Heart left ventricle (tissue), 16 donors: ENCODE results near the gene TRAPPC5. TPM values are rescaled to one million over a fixed set of nuclear protein-coding genes. Genes with fewer than 3 reads are reported as not detected.

Source experiments
- ATAC-seq, 4 donors: fragments of 200-7000 bp; cut with Tn5 transposase; one replicate each; pipeline ENCODE4 v1.9.1; 2020 to 2022; ENCODE audit warnings: moderate library complexity in 4 of 4, mild to moderate bottlenecking in 3 of 4, moderate number of reproducible peaks in 1 of 4
- DNase-seq, 5 donors: peaks; one replicate each; pipeline ENCODE4 v3.0.0-alpha.2; 2020
- H3K27ac ChIP-seq, 12 donors: fragments of 200-600 bp; sonication (generic) in 4 of 12; one replicate each; pipeline versions ENCODE4 v1.5.0 to v1.8.0; 2016 to 2022; ENCODE audit warnings: mild to moderate bottlenecking in 2 of 12
- H3K27me3 ChIP-seq, 9 donors: fragments of 200-600 bp; sonication (generic) in 2 of 9; one replicate each; pipeline versions ENCODE4 v1.5.1 to v1.8.0; 2016 to 2022; ENCODE audit warnings: mild to moderate bottlenecking in 3 of 9
- H3K36me3 ChIP-seq, 9 donors: fragments of 200-600 bp; sonication (generic) in 2 of 9; one replicate each; pipeline versions ENCODE4 v1.5.0 to v1.8.0; 2018 to 2022; ENCODE audit warnings: mild to moderate bottlenecking in 2 of 9
- H3K4me1 ChIP-seq, 12 donors: fragments of 200-600 bp; sonication (generic) in 4 of 12; one replicate each; pipeline versions ENCODE4 v1.5.0 to v1.8.0; 2016 to 2022; ENCODE audit warnings: mild to moderate bottlenecking in 3 of 12
- H3K4me3 ChIP-seq, 12 donors: fragments of 200-600 bp; sonication (generic) in 4 of 12; one replicate each; pipeline versions ENCODE4 v1.5.0 to v1.8.0; 2017 to 2022; ENCODE audit warnings: mild to moderate bottlenecking in 9 of 12, moderate library complexity in 4 of 12
- H3K9me3 ChIP-seq, 12 donors: fragments of 200-600 bp; sonication (generic) in 4 of 12; one replicate each; pipeline versions ENCODE4 v1.5.0 to v1.8.0; 2016 to 2022; ENCODE audit warnings: mild to moderate bottlenecking in 1 of 12
- CTCF ChIP-seq, 12 donors: fragments of 200-600 bp; sonication (generic) in 4 of 12; IDR thresholded peaks; one replicate each; pipeline versions ENCODE4 v1.5.0 to v1.8.0; 2018 to 2022; ENCODE audit warnings: antibody characterized with exemption in 12 of 12, mild to moderate bottlenecking in 5 of 12
- POLR2A ChIP-seq, 2 donors: fragments of 450-650 bp; IDR thresholded peaks; one replicate each; pipeline ENCODE4 v1.6.1; 2017; ENCODE audit warnings: antibody characterized with exemption in 2 of 2, mild to moderate bottlenecking in 2 of 2, moderate library complexity in 2 of 2
- WGBS, 4 donors: extraction: QIAGEN DNeasy Blood & Tissue Kit in 2 of 4; methylation state at CpG; one replicate each; pipeline versions ENCODE4 v1.1.5 to v1.1.7; 2013 to 2018; 5-methylcytosine and 5-hydroxymethylcytosine counted together
- intact Hi-C, 10 donors: fragments of 100-400 bp; cut with DNase I; formaldehyde crosslinking; loops; one replicate each; pipeline versions ENCODE4 v1.11.1 to v1.14.2; 2022
- polyA plus RNA-seq, 2 donors: library from polyadenylated mRNA; stranded (reverse); fragments of 200-250 nt; gene quantifications; one replicate each; pipeline ENCODE4 v1.2.3, GENCODE V29; 2013
- total RNA-seq, 9 donors: library from RNA; depleted of rRNA in 2 of 9; stranded (reverse); fragments of >200 nt in 2 of 9; fragmentation: NEBNext Ultra II Directional in 3 of 9; extraction: Animal tissue kit (Norgen Biotek cat#: 25700) in 3 of 9; gene quantifications; one replicate each; pipeline versions ENCODE4 v1.1.0 to v1.2.4, GENCODE V29; 2016 to 2023
- donor health status: ischemic (EF 13 %, LVEDD 7.1; RV severe dilation, severe dysfunction).
- donor health status: healthy with polysubstance abuse.
- donor health status: DM: no; HTN: yes; CAD: no.
- donor health status: DM: no; HTN: no; CAD: no.
- donor health status: ischemic (EF 25% LVEDD 6.9; RV normal size, moderate dysfunction).
- donor health status: ischemic (EF 25% LVEDD 5.7; RV mildly dilated, moderate dysfunction).
- donor health status: healthy.
- donor health status: DM: yes; HTN: yes; CAD: no.
- donor health status: ischemic (EF 35%, LVEDD 5.7; RV mildly dilated, moderate dysfunction).
- donor health status: nonischemic (EF 11% LVEDD 7.7; RV severe dilation, severe dysfunction).
- donor health status: DM: yes; HTN: yes; CAD: no.
- donor health status: PGD.
- donor health status: ischemic (EF 29% LVEDD 5.4; RV normal size, mild dysfunction).
- donor health status: nonischemic (EF 23%, LVEDD 6.1; RV moderate dilation, normal function).

TRAPPC5 gene
- total and polyA plus RNA-seq, 11 donors = 60.1 to 170 (median 96.9) TPM

- peak in 3 of 5 donors; percentile 54 to 79 (median 56) for DNase-seq
- peaks cover 2 to 38% (median 17%) of the 10 kb centered on the region in 9 donors for H3K27me3 ChIP-seq
- H3K36me3 ChIP-seq = peaks cover 0 to 2% (median 0%) of the 10 kb centered on the region in 9 donors
- no peak for TF ChIP-seq CTCF (IDR thresholded peaks at IDR 0.05)
- TF ChIP-seq POLR2A (IDR thresholded peaks at IDR 0.05) = no peak
- ATAC-seq = peak in 3 of 4 donors; percentile 28 to 64 (median 60)
- intact Hi-C loops = no loop called here
- peak overlapping the region in 11 of 12 donors; percentile 11 to 75 (median 37) for H3K4me3 ChIP-seq
- H3K27ac ChIP-seq = peak overlapping the region in 6 of 12 donors; percentile 6 to 90 (median 28)
- no peaks in the 10 kb centered on the region for H3K9me3 ChIP-seq
- H3K4me1 ChIP-seq = peaks cover 0 to 27% (median 0%) of the 10 kb centered on the region in 12 donors
- 32 to 50% (median 34%) methylated on average over 20 to 30 of the region's 30 CpGs for WGBS, 4 donors
Measured at GRCh38 chr19:7637374-7638256, 43.0 kb upstream of the TRAPPC5 start.

GRCh38 chr19:7638802-7639465 lies 41.7 kb upstream of the TRAPPC5 start:
- no peak overlapping the region for H3K4me3 ChIP-seq
- H3K27me3 ChIP-seq = peaks cover 2 to 38% (median 17%) of the 10 kb centered on the region in 9 donors
- no peaks in the 10 kb centered on the region for H3K9me3 ChIP-seq
- no peaks in the 10 kb centered on the region for H3K36me3 ChIP-seq
- DNase-seq (no peak), ATAC-seq (no peak)
- H3K4me1 ChIP-seq = peaks cover 0 to 27% (median 0%) of the 10 kb centered on the region in 12 donors
- H3K27ac ChIP-seq = no peak overlapping the region
- intact Hi-C loops = no loop called here
- WGBS, 4 donors = 50 to 60% (median 55%) methylated on average over 6 to 12 of the region's 12 CpGs
- TF ChIP-seq CTCF (IDR thresholded peaks at IDR 0.05) (no peak), POLR2A (IDR thresholded peaks at IDR 0.05) (no peak)

GRCh38 chr19:7639863-7640348 lies 40.7 kb upstream of the TRAPPC5 start:
- WGBS, 4 donors = 95 to 98% (median 96%) methylated on average over 13 of the region's 13 CpGs
- intact Hi-C loops = no loop called here
- no peak overlapping the region for H3K4me3 ChIP-seq
- H3K27ac ChIP-seq = no peak overlapping the region
- ATAC-seq (no peak), DNase-seq (no peak)
- no peak for TF ChIP-seq CTCF (IDR thresholded peaks at IDR 0.05)
- no peak for TF ChIP-seq POLR2A (IDR thresholded peaks at IDR 0.05)
- peaks cover 2 to 37% (median 17%) of the 10 kb centered on the region in 9 donors for H3K27me3 ChIP-seq
- H3K9me3 ChIP-seq = no peaks in the 10 kb centered on the region
- peaks cover 0 to 23% (median 0%) of the 10 kb centered on the region in 12 donors for H3K4me1 ChIP-seq
- no peaks in the 10 kb centered on the region for H3K36me3 ChIP-seq

- DNase-seq (no peak), ATAC-seq (no peak)
- H3K4me3 ChIP-seq = no peak overlapping the region
- TF ChIP-seq CTCF (IDR thresholded peaks at IDR 0.05) = no peak
- no peak for TF ChIP-seq POLR2A (IDR thresholded peaks at IDR 0.05)
- 89 to 91% (median 90%) methylated on average over 10 to 11 of the region's 11 CpGs for WGBS, 4 donors
- no peak overlapping the region for H3K27ac ChIP-seq
- peaks cover 2 to 30% (median 17%) of the 10 kb centered on the region in 9 donors for H3K27me3 ChIP-seq
- peaks cover 0 to 29% (median 0%) of the 10 kb centered on the region in 12 donors for H3K4me1 ChIP-seq
- intact Hi-C loops = no loop called here
- H3K9me3 ChIP-seq = no peaks in the 10 kb centered on the region
- H3K36me3 ChIP-seq = no peaks in the 10 kb centered on the region
Measured at GRCh38 chr19:7640803-7641202, 39.8 kb upstream of the TRAPPC5 start.
